ENCODE measurements around the gene CD164L2. TPM values are rescaled to one million over a fixed set of nuclear protein-coding genes. Genes with fewer than 3 reads are reported as not detected.

CD164L2 gene
- total RNA-seq, 1 donor from 2014 or later = 0.16 TPM

GRCh38 chr1:27358038-27358927 is 24.9 kb downstream of the CD164L2 start:
- intact Hi-C loops (cut with micrococcal nuclease) = no loop called here
- H3K36me3 Mint-ChIP-seq (ENCODE audit: low read depth) = peaks cover 6% of the 10 kb centered on the region
- no peak for TF ChIP-seq CTCF (IDR thresholded peaks at IDR 0.05)
- no peak for ATAC-seq (ENCODE audit: low read depth)
- no peaks in the 10 kb centered on the region for H3K9me3 Mint-ChIP-seq
- DNase-seq = no peak
- H3K4me3 Mint-ChIP-seq = no peak overlapping the region
- no peaks in the 10 kb centered on the region for H3K27me3 Mint-ChIP-seq
- H3K4me1 Mint-ChIP-seq = peaks cover 46% of the 10 kb centered on the region
- ChIA-PET POLR2A (interaction anchor here (1.0 to 9.1 kb wide), 4 partner anchors 7 to 28 kb away, joined by 3 to 75 read pairs (median 15); partner anchors contain the start of genes MAP3K6 and SYTL1), CTCF (interaction anchor here (0.9 to 3.9 kb wide), 15 partner anchors 8 to 457 kb away, joined by 3 to 43 read pairs (median 6); partner anchors contain the start of genes AHDC1, CD164L2, GPATCH3 and GPR3)
- peak overlapping the region; percentile 56 for H3K27ac Mint-ChIP-seq

- POLR2A ChIA-PET = interaction anchor here (0.6 to 9.1 kb wide), 8 partner anchors 8 to 512 kb away, joined by 3 to 75 read pairs (median 8); partner anchors contain the start of genes MAP3K6, SYTL1 and TMEM222
- Mint-ChIP-seq H3K9me3 (no peaks in the 10 kb centered on the region), H3K4me3 (peak overlapping the region; percentile 76), H3K36me3 (ENCODE audit: low read depth) (peaks cover 6% of the 10 kb centered on the region), H3K4me1 (peaks cover 46% of the 10 kb centered on the region), H3K27me3 (no peaks in the 10 kb centered on the region), H3K27ac (peak overlapping the region; percentile 56)
- intact Hi-C loops (cut with micrococcal nuclease) = loop anchor here (1.0 to 2.0 kb wide), 9 partner anchors 8 to 249 kb away; partner anchors contain the start of genes GPR3 and TMEM222
- CTCF ChIA-PET = interaction anchor here (0.9 to 3.9 kb wide), 24 partner anchors 8 to 457 kb away, joined by 3 to 43 read pairs (median 6); partner anchors contain the start of genes AHDC1, CD164L2, GPATCH3 and GPR3
- DNase-seq = peak; percentile 80
- TF ChIP-seq CTCF (IDR thresholded peaks at IDR 0.05) = peak; percentile 69
- ATAC-seq (ENCODE audit: low read depth) = peak; percentile 66
Measured at GRCh38 chr1:27357281-27358037, 25.7 kb downstream of the CD164L2 start.

- H3K9me3 Mint-ChIP-seq = no peaks in the 10 kb centered on the region
- DNase-seq = no peak
- ChIA-PET CTCF (interaction anchor here (1.0 to 3.9 kb wide), 24 partner anchors 8 to 456 kb away, joined by 3 to 43 read pairs (median 6); partner anchors contain the start of genes AHDC1, CD164L2, GPATCH3 and GPR3), POLR2A (interaction anchor here (0.6 to 9.1 kb wide), 9 partner anchors 8 to 513 kb away, joined by 3 to 75 read pairs (median 7); partner anchors contain the start of genes MAP3K6, SYTL1 and TMEM222)
- no peak for TF ChIP-seq CTCF (IDR thresholded peaks at IDR 0.05)
- H3K27me3 Mint-ChIP-seq = no peaks in the 10 kb centered on the region
- peak overlapping the region; percentile 76 for H3K4me3 Mint-ChIP-seq
- H3K36me3 Mint-ChIP-seq (ENCODE audit: low read depth) = peaks cover 7% of the 10 kb centered on the region
- intact Hi-C loops (cut with micrococcal nuclease) = loop anchor here (1.0 to 2.0 kb wide), 9 partner anchors 9 to 250 kb away; partner anchors contain the start of genes GPR3 and TMEM222
- H3K4me1 Mint-ChIP-seq = peaks cover 46% of the 10 kb centered on the region
- H3K27ac Mint-ChIP-seq = peak overlapping the region; percentile 56
- peak; percentile 55 for ATAC-seq (ENCODE audit: low read depth)
Measured at GRCh38 chr1:27356619-27357280, 26.4 kb downstream of the CD164L2 start.

GRCh38 chr1:27356277-27356618 is 26.9 kb downstream of the CD164L2 start:
- H3K36me3 Mint-ChIP-seq (ENCODE audit: low read depth) = peaks cover 12% of the 10 kb centered on the region
- ATAC-seq (ENCODE audit: low read depth) (no peak), DNase-seq (no peak)
- intact Hi-C loops (cut with micrococcal nuclease) = loop anchor here (2.0 kb wide), 2 partner anchors 17 to 23 kb away; no protein-coding TSS in a partner anchor
- H3K9me3 Mint-ChIP-seq = no peaks in the 10 kb centered on the region
- POLR2A ChIA-PET = interaction anchor here (1.1 to 9.1 kb wide), 6 partner anchors 8 to 33 kb away, joined by 3 to 75 read pairs (median 10); partner anchors contain the start of genes MAP3K6, SYTL1 and TMEM222
- H3K27ac Mint-ChIP-seq = peak overlapping the region; percentile 56
- CTCF ChIA-PET = interaction anchor here (1.0 to 3.9 kb wide), 13 partner anchors 15 to 307 kb away, joined by 3 to 43 read pairs (median 6); partner anchors contain the start of genes CD164L2, GPR3 and SYTL1
- TF ChIP-seq CTCF (IDR thresholded peaks at IDR 0.05) = no peak
- no peaks in the 10 kb centered on the region for H3K27me3 Mint-ChIP-seq
- H3K4me1 Mint-ChIP-seq = peaks cover 46% of the 10 kb centered on the region
- peak overlapping the region; percentile 76 for H3K4me3 Mint-ChIP-seq

Measured in activated B cell treated with CpG ODN at 0.5 μM for 24 hours (primary cell).